Choroid plexus epithelial cell (primary cell): ENCODE data around the gene UBE2D2.

Experiments used
- DNase-seq: peaks from one replicate; pipeline ENCODE4 v3.0.0-alpha.2; 2010; ENCODE audit warnings: low read depth
- H3K4me3 ChIP-seq: 2 replicates; pipeline ENCODE4 v1.5.1; 2011; ENCODE audit warnings: low read depth, mild to moderate bottlenecking, control low read depth, low read length, moderate library complexity
- CTCF ChIP-seq: conservative IDR thresholded peaks from 2 replicates; pipeline ENCODE4 v1.5.1; 2011; ENCODE audit warnings: low read depth, mild to moderate bottlenecking, control low read depth, inconsistent platforms, low read length, moderate library complexity

Gene UBE2D2

GRCh38 chr5:139649082-139649991, 88.2 kb downstream of the UBE2D2 start:
- DNase-seq = no peak
- peak overlapping the region; percentile 82 for H3K4me3 ChIP-seq
- peak; percentile 6 for TF ChIP-seq CTCF

DNA sequence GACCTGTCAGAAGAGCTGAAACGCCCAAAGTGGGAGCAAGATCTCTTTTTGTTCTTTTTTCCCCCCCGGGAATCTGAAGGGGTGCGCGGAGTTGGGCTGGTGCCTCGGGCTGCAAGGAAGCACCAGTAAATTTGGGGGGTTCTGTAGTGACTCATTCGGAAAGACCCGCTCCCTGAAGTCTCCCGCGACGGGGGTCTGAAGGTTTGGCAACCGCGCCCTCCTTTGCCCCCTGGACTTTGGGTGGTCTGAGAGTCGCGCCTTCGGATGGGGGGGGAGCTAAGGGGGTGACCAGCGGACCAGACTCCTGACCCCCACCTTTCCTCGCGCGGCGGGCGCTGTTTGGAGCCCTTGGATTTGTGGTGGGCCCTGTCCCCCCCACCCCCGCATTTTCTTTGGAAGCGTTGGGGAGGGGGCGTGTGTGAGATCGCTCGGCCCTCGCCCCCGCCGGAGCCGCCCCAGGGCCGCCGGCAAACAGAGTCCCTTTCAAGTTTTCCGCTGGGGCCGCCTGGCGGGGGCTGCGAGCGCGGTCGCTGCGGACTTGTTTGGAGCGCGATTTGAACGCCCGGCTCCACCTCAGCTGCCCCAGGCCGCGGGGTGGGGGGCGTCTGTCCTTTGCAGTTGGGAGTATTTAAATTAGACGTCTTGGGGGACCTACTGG, 89.0 kb downstream of the UBE2D2 start:
- peak overlapping the region; percentile 82 for H3K4me3 ChIP-seq
- no peak for DNase-seq
- peak; percentile 48 for TF ChIP-seq CTCF

DNA sequence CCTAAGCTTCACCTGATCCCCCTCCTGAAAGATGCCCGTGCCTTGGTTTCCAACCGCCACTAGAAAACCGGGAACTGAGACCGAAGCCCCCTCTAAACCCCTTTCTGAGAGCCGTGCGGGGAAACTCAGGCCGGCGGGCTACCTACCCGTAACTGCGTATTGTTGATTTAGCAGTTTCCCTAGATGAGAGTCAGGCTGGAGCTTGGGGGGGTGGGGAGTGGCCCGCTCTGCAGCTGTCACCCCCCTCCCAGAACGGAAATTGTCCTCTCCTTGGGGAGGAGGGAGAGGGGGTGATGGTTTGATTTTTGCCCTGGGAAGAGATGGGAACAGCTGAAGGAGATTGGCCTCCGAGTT, 89.5 kb downstream of the UBE2D2 start:
- H3K4me3 ChIP-seq = peak overlapping the region; percentile 82
- no peak for DNase-seq
- no peak for TF ChIP-seq CTCF

GRCh38 chr5:139651043-139651834, 90.1 kb downstream of the UBE2D2 start:
- H3K4me3 ChIP-seq = peak overlapping the region; percentile 82
- no peak for TF ChIP-seq CTCF

DNA sequence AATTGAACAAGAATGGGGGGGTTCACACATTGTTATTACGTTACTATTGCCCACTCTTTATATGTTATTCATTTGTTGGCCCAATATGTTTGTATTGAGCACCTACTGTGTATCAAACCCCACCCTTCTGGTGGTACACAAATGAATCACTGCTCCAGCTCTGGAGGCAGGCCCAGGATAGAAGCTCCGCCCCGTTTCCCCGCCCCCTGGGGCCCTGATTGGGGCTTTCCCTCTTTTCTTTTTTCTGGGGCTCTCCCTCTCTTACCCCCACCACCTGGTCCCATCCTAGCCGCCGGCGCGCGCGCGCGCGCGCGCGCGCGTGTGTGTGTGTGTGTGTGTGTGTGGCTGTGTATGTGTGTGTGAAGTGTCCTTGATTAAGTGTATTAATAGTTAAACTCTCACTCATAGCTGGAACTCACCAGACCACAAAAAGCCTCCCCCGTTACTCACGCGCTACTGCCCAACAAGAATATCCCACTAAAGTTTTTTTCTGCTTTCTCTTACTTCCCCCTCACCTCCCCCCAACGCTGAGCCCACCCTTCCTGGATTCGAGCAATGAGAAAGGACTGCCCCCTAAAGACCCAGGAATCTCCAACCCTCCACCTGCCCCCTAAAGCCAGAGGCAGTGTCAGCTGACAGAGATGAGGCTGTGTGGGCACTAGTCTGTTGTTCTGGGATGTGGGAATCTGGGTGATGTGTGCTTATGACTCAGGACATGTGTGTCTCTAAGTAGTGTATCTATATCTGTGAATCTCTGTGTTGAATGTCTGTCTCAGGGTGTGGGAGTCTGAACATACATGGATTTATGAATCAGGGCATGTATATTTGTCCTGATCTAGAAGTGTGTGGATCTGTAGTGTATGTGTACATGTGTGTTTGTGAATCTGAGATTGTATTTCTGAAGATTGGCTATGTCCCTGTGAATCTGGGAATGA, 91.0 kb downstream of the UBE2D2 start:
- peak; percentile 84 for DNase-seq
- no peak for TF ChIP-seq CTCF
- H3K4me3 ChIP-seq = peak overlapping the region; percentile 82

More at GRCh38 chr5:139651043-139651834, 90.1 kb downstream of the UBE2D2 start:
- peak; percentile 56 for DNase-seq

DNA sequence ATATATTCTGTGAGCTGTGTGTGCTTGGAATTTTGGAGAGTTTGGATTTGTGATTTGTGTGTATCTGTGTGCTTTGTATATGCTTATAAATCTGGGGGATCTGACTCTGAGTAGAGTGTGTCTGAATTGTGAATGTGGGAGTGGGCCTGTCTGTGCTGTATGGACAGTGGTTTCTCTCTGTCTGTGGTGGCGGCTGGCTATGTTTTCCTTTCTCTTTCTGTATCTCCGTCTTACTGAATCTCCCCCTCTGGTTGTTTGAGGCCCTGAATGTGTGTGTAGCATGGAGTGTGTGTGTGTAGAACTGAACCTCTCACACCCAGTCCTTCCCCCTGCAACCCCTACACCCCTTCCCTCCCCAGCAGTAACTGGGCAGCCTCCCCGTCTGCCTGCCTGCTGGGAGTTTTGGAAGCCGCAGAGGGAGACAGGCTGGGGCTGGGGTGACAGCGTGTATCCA, 91.7 kb downstream of the UBE2D2 start:
- peak; percentile 25 for TF ChIP-seq CTCF
- peak; percentile 73 for DNase-seq
- peak overlapping the region; percentile 82 for H3K4me3 ChIP-seq
